ENCODE results near the gene ANKFN1. TPM values are rescaled to one million over a fixed set of nuclear protein-coding genes. Genes with fewer than 3 reads are reported as not detected.
A peak's percentile ranks its signal among the peaks of the same experiment; 100 is the strongest.

ANKFN1 gene
- not detected for total RNA-seq

GRCh38 chr17:56152874-56153602 lies at the start of gene ANKFN1:
Gene ANKFN1, plus strand, starts transcription at chr17:56153475. Its CDS starts 59,193 bp downstream, at chr17:56212668.
- ATAC-seq, result no peak
- no peak for DNase-seq (ENCODE audit: low spot score)

- peak; percentile 96 for ATAC-seq
- no peak for DNase-seq (ENCODE audit: low spot score)
Observed at GRCh38 chr17:56108811-56109284, 44.4 kb upstream of the ANKFN1 start.

- DNase-seq (ENCODE audit: low spot score), result no peak
- ATAC-seq, result no peak
Observed at GRCh38 chr17:56109836-56110235, 43.4 kb upstream of the ANKFN1 start.

GRCh38 chr17:56110463-56111135 lies 42.7 kb upstream of the ANKFN1 start:
- ATAC-seq (peak; percentile 51), DNase-seq (ENCODE audit: low spot score) (no peak)

GRCh38 chr17:56111706-56112485 lies 41.4 kb upstream of the ANKFN1 start:
- no peak for ATAC-seq
- DNase-seq (ENCODE audit: low spot score), result no peak

- ATAC-seq (no peak), DNase-seq (ENCODE audit: low spot score) (no peak)
Observed at GRCh38 chr17:56113486-56113885, 39.8 kb upstream of the ANKFN1 start.

GRCh38 chr17:56114469-56114868 lies 38.8 kb upstream of the ANKFN1 start:
- ATAC-seq, result no peak
- DNase-seq (ENCODE audit: low spot score), result no peak

GRCh38 chr17:56119191-56119590 lies 34.1 kb upstream of the ANKFN1 start:
- DNase-seq (ENCODE audit: low spot score) (no peak), ATAC-seq (no peak)

GRCh38 chr17:56119936-56120335 lies 33.3 kb upstream of the ANKFN1 start:
- DNase-seq (ENCODE audit: low spot score) (no peak), ATAC-seq (no peak)

- peak; percentile 52 for ATAC-seq
- DNase-seq (ENCODE audit: low spot score), result no peak
Observed at GRCh38 chr17:56121191-56122051, 31.9 kb upstream of the ANKFN1 start.

GRCh38 chr17:56125830-56126819 lies 27.1 kb upstream of the ANKFN1 start:
- DNase-seq (ENCODE audit: low spot score) (no peak), ATAC-seq (peak; percentile 89)

GRCh38 chr17:56130026-56130425 lies 23.2 kb upstream of the ANKFN1 start:
- no peak for ATAC-seq
- DNase-seq (ENCODE audit: low spot score), result no peak

GRCh38 chr17:56130631-56131030 lies 22.6 kb upstream of the ANKFN1 start:
- DNase-seq (ENCODE audit: low spot score) (no peak), ATAC-seq (no peak)

- no peak for DNase-seq (ENCODE audit: low spot score)
- no peak for ATAC-seq
Observed at GRCh38 chr17:56131431-56131830, 21.8 kb upstream of the ANKFN1 start.

- ATAC-seq (no peak), DNase-seq (ENCODE audit: low spot score) (no peak)
Observed at GRCh38 chr17:56136301-56136700, 17.0 kb upstream of the ANKFN1 start.

GRCh38 chr17:56141046-56141839 lies 12.0 kb upstream of the ANKFN1 start:
- ATAC-seq, result no peak

GRCh38 chr17:56142325-56142724 lies 10.9 kb upstream of the ANKFN1 start:
- DNase-seq (ENCODE audit: low spot score) (no peak), ATAC-seq (no peak)

More at GRCh38 chr17:56141046-56141839, 12.0 kb upstream of the ANKFN1 start:
- no peak for DNase-seq (ENCODE audit: low spot score)

GRCh38 chr17:56142781-56143180 lies 10.5 kb upstream of the ANKFN1 start:
- no peak for DNase-seq (ENCODE audit: low spot score)
- no peak for ATAC-seq
